HG02798 (cell line): Measurements from ENCODE around the gene SKP2.
"Not testable (repeated sequence)": the region's sequence is repeated elsewhere in the genome, so short reads cannot be mapped to it uniquely, and the experiment has no call there.

Experiments used
- ATAC-seq: cut with Tn5 transposase; IDR thresholded peaks from one replicate; pipeline ENCODE4 v1.9.1; 2021; ENCODE audit warnings: mild to moderate bottlenecking; ENCODE audit not compliant: unreplicated experiment, poor library complexity

SKP2 gene

DNA sequence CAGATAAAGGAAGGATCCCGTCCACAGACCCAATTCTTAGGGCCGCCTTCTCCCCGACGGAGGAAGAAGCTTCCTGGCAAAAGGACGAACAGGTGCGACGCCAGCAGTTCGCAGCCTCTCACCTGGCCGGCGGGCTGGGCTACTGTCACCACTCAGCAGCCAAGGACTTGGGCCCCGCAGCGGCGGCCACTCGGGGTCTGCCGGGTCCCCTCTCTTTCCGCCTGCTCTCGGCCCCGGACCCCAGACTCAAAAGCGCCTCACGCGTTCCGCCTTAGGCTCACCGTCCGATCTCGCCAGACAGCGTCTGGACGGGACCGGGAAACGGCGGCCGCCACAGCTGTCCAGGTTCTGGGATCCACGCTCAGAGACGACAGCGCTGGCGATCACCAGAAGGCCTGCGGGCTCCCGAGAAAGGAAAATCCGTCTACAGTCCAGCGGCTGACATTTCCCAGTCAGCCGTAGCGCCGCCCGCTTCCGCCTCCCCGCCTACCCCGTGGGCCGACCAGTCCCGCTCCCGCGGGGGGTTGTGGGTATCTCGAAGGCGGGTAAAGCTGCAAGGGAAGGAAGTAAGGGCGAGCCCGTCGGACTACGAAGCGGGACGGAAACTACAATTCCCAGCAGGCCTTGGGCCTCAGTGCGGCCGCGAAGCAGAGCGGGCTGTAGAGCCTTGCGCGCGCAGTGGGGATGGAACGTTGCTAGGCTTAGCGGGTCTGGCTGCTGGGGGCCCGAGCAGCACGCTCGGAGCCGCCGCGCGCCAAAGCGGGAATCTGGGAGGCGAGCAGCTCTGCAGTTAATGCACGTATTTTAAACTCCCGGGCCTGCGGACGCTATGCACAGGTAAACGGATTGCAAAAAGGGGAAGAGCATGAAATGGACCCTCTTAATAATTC is at the start of gene SKP2, which contains the start of gene LMBRD2:
Gene SKP2, plus strand, starts transcription at position 678 of the 890 bp plus-strand sequence. Its CDS starts 152 bp downstream, at position 830.
Gene LMBRD2, minus strand, starts transcription at position 454 of the 890 bp plus-strand sequence. CDS start 8,538 bp downstream, outside the sequence.
- ATAC-seq: peak; percentile 99

DNA sequence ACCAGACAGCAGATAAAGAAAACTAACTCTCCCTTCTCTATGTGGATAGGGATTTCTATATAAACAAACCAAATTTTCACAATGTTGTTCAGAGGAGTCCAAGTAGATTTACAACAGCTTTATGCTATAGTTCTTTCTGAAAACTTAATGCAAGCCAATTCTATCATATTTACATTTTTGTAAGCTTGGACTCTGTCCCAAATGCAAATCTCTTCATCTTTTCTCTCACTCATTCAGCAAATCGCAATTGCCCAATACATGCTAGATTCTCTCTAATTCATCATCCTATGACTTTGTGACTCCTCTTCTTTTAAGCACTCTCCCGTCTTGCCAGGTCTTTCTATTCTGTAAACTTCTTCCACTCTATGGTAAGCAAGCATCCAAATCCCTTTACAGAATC is 46.1 kb upstream of the SKP2 start:
- no peak for ATAC-seq

DNA sequence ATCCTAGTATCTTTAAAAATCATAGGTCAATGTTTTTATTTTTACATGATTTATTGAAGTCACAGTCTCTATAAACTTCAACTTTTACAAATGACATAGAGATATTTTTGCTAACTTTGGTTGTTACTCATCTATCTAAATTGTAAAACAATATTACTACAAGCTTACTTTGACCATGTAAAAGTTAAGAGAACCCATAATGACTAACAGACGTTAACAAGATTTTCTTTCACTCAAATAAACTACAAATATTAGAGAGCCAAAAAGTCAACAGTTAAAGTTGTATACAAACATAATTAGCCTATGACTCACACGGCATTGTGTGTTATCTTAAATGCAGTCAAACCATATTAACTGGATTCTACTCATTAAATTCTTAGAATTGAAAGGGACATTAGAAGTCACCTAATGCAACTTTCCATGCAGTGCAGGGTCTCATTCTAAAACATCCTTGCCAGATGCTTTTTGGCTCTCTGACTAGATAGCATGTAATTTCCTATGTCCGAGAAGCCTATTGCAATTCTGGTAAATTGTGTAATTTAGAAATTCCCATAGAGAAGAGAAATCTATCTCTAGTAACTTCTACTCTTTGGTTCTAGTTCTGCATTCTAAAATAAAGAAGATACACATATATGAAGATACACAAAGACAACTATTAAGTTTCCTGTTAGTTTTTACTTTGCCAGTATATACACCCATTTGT is 43.0 kb upstream of the SKP2 start:
- ATAC-seq: no peak

DNA sequence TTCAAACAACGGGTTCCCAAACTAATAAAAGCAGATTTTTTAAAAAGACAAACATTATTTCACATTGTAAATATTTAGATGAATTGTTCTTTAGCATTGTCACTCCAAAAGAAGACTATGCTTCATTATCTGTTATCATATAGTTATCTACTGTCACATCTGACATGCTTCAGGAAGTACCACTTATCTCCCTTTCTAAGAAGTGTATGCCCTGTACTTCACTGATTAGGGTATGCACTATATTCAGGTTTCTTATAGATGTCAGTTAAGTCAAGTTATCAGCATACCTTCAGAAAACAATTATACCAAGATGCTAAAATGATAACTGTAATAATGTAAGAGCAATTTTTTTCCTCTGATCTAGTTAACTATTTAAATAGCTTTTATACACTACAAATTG is 40.7 kb upstream of the SKP2 start:
- ATAC-seq: no peak

DNA sequence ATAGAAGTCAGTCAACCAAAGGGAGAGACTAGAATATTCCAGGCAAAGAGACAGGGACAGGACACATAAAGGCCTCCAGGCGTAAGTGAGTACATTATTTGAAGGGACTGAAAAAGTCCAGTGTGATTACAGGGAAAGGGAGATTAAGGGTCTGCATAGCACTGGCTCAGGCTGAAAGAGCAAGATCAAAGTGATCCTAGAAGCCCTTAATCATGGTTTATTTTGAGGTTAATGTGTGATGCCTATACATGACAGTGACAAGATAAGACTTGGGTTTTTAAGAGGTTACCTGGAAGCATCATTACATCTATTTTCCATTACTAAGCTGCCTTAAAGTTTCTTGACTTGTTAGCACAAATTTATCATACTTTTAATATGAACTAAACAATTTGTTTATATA is 26.0 kb upstream of the SKP2 start:
- ATAC-seq: no peak

DNA sequence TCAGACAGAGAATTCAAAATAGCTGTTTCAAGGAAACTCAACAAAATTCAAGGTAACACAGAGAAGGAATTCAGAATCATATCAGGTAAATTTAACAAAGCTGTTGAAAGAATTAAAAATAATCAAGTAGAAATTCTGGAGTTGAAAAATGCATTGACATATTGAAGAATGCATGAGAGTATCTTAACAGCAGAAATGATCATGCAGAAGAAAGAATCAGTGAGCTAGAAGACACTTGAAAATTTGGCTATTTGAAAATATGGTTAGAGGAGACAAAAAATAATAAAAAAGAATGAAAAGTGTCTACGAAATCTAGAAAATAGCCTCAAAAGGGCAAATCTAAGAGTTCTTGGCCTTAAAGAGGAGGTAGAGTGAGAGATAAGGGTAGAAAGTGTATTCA is 23.1 kb upstream of the SKP2 start:
- no peak for ATAC-seq

DNA sequence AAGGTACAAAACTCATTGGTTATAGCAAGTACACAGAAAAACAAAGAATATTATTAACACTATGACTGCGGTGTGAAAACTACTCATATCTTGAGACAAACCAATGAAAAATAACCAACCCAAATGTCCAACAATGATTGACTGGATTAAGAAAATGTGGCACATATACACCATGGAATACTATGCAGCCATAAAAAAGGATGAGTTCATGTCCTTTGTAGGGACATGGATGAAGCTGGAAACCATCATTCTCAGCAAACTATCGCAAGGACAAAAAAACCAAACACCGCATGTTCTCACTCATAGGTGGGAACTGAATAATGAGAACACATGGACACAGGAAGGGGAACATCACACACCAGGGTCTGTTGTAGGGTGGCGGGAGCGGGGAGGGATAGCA is 22.2 kb upstream of the SKP2 start:
- not testable (repeated sequence) for ATAC-seq

DNA sequence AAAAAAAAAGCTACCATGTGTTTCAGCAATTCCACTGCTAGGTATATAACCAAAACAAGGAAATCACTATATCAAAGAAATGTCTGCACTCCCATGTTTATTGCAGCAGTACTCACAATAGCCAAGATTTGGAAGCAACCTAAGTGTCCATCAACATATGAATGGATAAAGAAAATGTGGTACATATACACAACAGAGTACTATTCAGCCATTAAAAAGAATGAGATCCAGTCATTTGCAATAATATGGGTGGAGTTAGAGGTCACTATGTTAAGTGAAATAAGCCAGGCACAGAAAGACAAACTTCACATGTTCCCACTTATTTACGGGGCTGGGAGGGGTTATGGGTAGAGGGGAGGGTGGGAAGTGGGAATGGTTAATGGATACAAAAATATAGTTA is 18.9 kb upstream of the SKP2 start:
- ATAC-seq: not testable (repeated sequence)

DNA sequence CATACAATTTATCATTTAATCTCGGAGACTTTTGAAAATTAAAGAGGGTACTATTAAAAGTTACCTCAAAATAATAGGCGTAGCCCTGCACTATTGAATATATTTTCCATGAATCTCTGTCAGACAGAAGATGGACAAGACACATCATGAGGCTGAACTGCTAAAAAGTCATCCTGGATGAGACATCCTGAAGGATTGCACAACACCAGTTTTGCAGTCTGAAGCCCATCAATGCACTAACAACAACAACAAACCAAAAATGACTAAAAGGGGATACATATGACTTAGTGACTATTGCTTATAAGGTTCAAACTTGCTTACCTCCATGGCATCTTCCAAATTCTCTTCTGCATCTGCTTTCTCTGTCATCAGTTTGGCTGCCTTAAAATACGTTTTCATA is 15.9 kb upstream of the SKP2 start:
- ATAC-seq: no peak

DNA sequence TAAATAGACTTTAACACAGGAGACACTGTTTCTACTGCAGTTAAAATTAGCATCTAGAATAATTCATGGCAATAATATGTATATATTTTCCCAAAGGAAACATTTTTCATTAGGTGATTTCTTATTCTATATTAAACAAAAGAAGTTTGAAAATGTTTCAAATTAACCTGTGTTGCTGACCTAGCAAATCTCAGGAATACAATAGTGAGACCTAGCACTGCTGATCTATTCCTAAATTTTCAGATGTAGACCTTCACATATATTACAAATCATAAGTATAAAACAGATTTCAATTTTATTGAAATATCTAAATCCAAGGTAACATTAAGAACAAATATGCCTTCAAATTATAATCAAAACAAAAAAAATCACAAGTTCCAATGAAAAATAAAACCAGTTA is 15.3 kb upstream of the SKP2 start:
- ATAC-seq: no peak

DNA sequence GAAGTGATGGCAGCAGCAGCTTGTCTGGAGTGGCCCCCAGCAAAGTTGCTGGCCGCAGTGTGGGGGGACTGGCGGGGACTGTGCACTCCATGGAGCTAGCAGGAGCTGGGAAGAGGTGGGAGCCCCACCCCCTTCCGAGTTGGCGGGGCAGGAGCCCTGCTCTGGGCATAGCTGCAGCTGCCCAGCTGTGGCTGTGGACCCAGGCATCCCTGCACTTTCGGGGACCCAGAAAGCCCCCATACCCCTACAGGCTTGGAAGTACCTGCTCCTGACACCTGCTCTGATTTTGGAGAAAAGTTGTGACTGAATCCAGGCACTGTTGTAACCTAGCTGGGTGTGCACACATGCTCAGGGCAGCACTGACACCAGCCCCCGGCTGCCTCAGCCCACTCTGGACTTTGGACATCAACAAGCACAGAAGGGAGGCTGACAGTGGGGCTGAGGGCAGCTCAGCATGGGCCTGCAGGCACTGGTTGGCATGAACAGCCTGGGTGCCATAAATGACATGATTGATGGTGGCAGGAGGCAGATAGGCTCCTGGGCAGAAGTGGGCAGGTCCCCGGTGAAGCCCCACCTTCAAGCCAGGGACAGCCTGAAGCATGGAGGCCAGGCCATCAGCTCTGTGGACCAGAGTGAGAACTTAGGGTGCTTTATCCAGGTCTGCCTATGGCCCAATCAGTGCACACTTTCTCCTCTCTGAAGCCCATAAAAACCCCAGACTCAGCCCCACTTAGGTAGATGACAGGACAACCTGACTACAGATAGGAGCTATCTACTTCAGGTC is 12.8 kb upstream of the SKP2 start:
- ATAC-seq: no peak

DNA sequence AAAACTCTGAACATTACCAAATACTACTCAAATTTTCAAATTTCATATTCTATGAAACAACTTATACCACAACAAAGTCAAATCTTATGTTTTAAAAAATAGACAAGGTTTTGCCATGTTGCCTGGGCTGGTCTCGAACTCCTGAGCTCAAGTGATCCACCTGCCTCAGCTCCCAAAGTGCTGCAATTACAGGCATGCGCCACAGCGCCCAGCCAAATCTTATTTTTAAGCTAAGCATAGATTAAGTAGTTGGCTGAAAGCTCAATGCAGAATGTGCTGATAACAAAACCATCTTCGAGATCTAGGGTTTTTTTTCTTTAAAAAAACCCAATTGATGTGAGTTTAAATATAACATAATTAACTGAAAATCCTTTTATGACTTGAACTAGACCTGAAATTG is 6.6 kb upstream of the SKP2 start:
- ATAC-seq: no peak

DNA sequence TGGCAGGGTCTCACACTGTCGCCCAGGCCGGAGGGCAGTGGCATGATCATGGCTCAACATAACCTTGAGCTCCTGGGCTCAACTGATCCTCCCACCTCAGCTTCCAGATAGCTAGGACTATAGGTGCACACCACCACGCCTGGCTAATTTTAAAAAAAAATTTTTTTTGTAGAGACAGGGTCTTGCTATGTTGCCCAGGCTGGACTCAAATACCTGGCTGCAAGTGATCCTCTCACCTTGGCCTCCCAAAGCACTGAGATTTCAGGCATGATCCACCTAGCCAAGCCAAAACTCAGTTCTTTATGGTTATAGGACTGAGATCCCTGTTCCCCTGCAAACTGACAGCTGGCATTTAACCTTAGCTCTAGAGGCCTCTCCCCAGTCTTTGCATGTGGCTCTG is 5.5 kb upstream of the SKP2 start:
- ATAC-seq: no peak

DNA sequence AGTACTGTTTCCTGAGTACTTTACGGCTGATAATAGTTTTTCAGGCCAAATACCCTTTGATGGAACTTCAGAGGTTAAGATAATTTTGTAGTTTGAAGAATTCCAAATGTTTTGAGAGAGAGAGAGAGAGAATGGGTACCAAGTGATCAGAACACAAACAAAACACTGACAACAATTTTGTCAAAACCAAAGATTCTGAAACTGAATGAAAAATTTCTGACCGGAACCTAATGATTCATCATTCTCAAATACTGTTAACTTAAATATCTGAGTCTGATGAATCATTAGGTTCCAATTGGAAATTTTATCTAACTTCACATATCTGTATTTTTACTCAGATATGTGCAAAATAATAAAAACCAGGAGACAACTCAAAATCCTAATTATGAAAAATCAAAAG is 4.2 kb upstream of the SKP2 start:
- no peak for ATAC-seq

DNA sequence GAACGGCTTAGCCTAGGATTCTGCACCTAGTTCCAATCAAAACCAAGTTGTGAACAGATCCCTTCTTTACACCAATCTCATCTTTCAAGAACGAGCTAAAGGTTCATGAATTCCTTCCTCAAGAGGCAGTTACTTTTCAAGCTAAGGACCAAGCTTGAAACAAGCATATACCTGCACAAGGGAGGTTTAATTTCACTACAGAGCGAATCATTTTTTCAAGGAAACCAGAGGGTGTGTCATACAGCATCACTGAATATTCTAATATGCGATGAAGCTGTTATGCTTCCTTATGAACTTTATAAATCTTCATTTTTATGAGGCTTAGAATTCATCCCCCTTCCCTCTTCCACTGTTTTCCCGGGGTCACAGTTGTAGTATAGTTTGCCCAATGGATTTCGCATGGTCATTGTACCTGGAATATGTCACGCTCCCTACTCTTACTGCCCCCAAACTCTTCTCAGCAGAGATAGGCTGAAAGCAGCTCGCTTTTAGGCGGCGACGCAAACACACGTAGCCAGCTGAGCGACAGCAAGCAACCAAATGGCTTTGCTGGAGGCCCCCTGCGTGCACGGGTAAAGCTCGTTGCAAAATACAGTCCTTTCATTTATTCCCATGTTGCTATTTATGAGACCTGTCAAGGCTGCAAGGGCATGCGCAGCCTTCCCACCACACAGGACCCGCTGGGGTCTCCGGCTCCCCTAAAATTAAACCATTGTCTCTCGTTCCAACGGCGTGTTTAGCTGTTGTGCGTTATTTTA is 1.1 kb upstream of the SKP2 start:
- ATAC-seq: peak; percentile 11

DNA sequence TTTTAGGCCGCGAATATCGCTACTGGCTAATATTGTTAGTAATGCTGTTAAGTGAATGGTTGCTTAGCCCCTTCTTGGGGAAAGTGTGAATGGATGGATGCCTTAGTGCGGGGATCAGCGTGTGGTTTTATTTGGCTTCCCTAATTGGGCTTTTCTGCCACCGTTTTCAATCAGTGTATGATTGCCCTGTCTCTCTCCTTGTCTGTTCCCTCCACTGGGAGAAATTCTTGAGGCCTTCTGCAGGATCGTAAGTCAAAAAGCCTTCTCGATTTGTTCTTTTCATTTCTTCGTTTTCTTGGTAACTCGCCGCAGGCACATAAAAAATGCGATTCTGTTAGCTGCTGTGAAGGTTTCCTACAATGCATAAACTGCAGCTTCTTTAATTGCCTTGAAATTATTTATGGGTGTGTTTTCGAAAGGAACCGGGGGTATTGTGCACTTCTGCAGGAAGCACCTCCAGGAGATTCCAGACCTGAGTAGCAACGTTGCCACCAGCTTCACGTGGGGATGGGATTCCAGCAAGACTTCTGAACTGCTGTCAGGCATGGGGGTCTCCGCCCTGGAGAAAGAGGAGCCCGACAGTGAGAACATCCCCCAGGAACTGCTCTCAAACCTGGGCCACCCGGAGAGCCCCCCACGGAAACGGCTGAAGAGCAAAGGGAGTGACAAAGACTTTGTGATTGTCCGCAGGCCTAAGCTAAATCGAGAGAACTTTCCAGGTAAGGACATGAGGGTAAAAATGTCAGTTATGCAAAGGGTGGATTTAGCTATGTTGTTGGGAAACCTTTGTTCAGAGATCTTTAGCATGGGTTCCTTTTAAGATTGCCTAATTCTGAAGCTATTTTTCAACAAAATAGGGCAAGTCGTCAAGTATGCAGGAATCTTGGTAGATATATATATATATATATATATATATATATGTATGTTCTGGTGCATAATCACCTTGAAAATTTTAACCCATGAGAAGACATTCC is 700 bp downstream of the SKP2 start:
- ATAC-seq: no peak

DNA sequence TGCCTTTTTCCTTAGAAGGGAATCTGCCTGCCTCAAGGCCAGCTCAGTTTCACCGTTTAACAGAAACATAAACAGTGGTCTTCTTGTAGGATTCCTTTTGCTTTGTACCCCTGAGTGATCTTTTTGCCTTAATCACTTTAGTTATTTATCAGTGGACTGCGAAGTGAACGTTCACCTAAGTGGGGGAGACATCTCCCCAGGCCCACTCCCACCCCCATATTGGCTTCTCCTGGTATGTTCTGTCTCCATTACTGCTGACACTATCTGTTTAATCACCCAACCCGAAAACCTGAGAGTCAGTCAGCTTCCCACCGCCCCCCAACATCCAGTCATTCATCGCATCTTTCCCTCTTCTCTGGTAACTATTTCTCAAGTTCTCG is 1.4 kb downstream of the SKP2 start:
- no peak for ATAC-seq

DNA sequence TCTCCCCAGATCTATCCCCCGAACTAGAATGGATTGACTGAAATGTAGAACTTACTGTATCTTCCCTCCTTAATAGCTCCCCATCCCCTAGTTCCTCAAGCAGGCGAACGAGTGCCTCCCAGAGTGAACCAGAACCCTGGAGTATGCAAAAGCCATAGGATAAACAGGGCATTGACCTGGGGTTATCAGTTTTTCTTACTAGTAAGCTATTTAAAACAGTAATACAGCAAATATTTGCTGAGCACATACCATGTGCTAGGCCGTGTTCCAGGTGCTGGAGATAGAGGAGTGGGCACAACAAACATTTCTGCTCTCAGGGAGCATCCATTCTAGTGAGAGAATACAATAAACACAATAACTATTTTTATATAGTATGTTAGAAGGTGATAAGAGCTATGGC is 1.8 kb downstream of the SKP2 start:
- no peak for ATAC-seq

DNA sequence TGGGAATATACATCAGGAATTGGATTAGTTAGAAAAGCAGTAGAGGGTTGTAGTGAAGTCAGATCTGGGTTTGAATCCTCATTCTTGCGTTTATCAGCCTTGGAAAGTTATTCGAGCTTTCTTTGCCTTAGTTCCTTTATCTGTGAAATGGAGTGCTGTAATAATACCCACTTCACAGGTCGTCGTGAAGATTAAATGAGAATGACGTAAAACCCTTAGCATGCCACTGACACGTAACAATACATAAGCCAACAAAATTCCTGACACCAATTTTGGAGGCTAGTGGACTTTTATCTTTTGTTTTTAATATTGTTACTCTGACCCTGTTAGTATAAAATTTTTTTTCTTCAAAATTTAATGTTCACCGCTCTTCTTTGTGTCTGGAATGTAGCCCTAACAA is 3.4 kb downstream of the SKP2 start:
- no peak for ATAC-seq
